H1 (cell line): ENCODE data around the gene NET1. TPM values are rescaled to one million over a fixed set of nuclear protein-coding genes. Genes with fewer than 3 reads are reported as not detected.

Source experiments
- CTCF ChIA-PET: fragments of 300-600 bp; sonication (Branson Sonifier 250); formaldehyde crosslinking; loops from one replicate; lab custom pipeline; 2021; ENCODE audit not compliant: partially characterized antibody; lab: Charles Lee
- POLR2A ChIA-PET: fragments of 300-600 bp; sonication (Branson Sonifier 250); formaldehyde crosslinking; loops from one replicate; lab custom pipeline; 2021; ENCODE audit warnings: inconsistent platforms; ENCODE audit not compliant: partially characterized antibody; lab: Charles Lee
- DNase-seq, 2 experiments: peaks; one replicate each; pipeline versions ENCODE4 v3.0.0 to v3.0.0-alpha.2; 2010 to 2022; ENCODE audit warnings: low spot score in 2 of 2, low read depth in 1 of 2, mixed read lengths in 1 of 2
- FAIRE-seq: peaks from 2 replicates; lab custom pipeline; 2011; peaks lifted over from hg19 to GRCh38; lab: Jason Lieb, UNC
- H2AFZ ChIP-seq: 2 replicates; pipeline ENCODE4 v1.8.1; 2012; ENCODE audit warnings: low read length, inconsistent platforms
- H2AK5ac ChIP-seq: 2 replicates; pipeline ENCODE4 v1.6.1; 2013; ENCODE audit warnings: low read depth, low read length
- H2BK120ac ChIP-seq: replicated peaks from 2 replicates; pipeline ENCODE3; 2013; ENCODE audit warnings: low read depth, low read length, inconsistent platforms
- H2BK12ac ChIP-seq: 2 replicates; pipeline ENCODE4 v1.6.1; 2013; ENCODE audit warnings: low read depth, low read length
- H2BK15ac ChIP-seq: 2 replicates; pipeline ENCODE4 v1.6.1; 2013; ENCODE audit warnings: low read length
- H2BK20ac ChIP-seq: 2 replicates; pipeline ENCODE4 v1.6.1; 2013; ENCODE audit warnings: low read length
- H2BK5ac ChIP-seq: 2 replicates; pipeline ENCODE4 v1.6.1; 2013; ENCODE audit warnings: low read depth, low read length
- H3K14ac ChIP-seq: 2 replicates; pipeline ENCODE4 v1.6.1; 2013; ENCODE audit warnings: inconsistent platforms; ENCODE audit not compliant: insufficient read length
- H3K18ac ChIP-seq: 2 replicates; pipeline ENCODE4 v1.6.1; 2013; ENCODE audit warnings: low read length; ENCODE audit errors: extremely low read depth
- H3K23ac ChIP-seq: 2 replicates; pipeline ENCODE4 v1.6.1; 2013; ENCODE audit warnings: inconsistent platforms; ENCODE audit not compliant: insufficient read length
- H3K23me2 ChIP-seq: 2 replicates; pipeline ENCODE4 v1.6.1; 2013; ENCODE audit warnings: low read depth, low read length
- H3K27ac ChIP-seq: 2 replicates; pipeline ENCODE4 v1.6.1; 2011; ENCODE audit warnings: low read depth, low read length, inconsistent platforms
- H3K27me3 ChIP-seq, 4 experiments: replicated peaks in 1 of 4; 1 replicate in 1 of 4; 2 replicates in 3 of 4; pipeline versions ENCODE4 v1.6.1 to v1.8.1; 2011 to 2013; ENCODE audit warnings: low read length in 3 of 4, mild to moderate bottlenecking in 3 of 4, inconsistent platforms in 2 of 4, mixed read lengths in 2 of 4, moderate library complexity in 1 of 4; ENCODE audit not compliant: control insufficient read depth in 3 of 4, insufficient read depth in 3 of 4; ENCODE audit errors: extremely low read depth in 1 of 4
- H3K36me3 ChIP-seq, 4 experiments: 2 replicates each; pipeline versions ENCODE4 v1.6.1 to v1.8.1; 2011 to 2013; ENCODE audit warnings: mild to moderate bottlenecking in 4 of 4, low read length in 3 of 4, moderate library complexity in 2 of 4, control low read depth in 1 of 4, inconsistent platforms in 1 of 4; ENCODE audit not compliant: insufficient read depth in 4 of 4, control insufficient read depth in 2 of 4
- H3K4ac ChIP-seq: replicated peaks from 2 replicates; pipeline ENCODE3; 2013; ENCODE audit warnings: low read length, low read depth, mixed read lengths, inconsistent platforms; ENCODE audit not compliant: insufficient read length
- H3K4me1 ChIP-seq, 4 experiments: replicated peaks in 1 of 4; 1 replicate in 1 of 4; 2 replicates in 3 of 4; pipeline versions ENCODE4 v1.6.1 to v1.8.1; 2011 to 2013; ENCODE audit warnings: low read length in 3 of 4, inconsistent platforms in 2 of 4, mixed read lengths in 1 of 4; ENCODE audit not compliant: insufficient read depth in 4 of 4, control insufficient read depth in 3 of 4
- H3K4me2 ChIP-seq, 2 experiments: 2 replicates each; pipeline versions ENCODE4 v1.6.1 to v1.8.1; 2011 to 2013; ENCODE audit warnings: low read depth in 2 of 2, low read length in 2 of 2, control low read depth in 1 of 2, inconsistent platforms in 1 of 2, mild to moderate bottlenecking in 1 of 2; ENCODE audit not compliant: insufficient read depth in 1 of 2
- H3K4me3 ChIP-seq, 4 experiments: fragments of 200-600, 300-600 bp in 1 of 4; sonication (generic), shearing (Covaris generic), sonication (Bioruptor Twin) in 1 of 4; 2 replicates each; pipeline versions ENCODE4 v1.5.1 to v1.8.1; 2011 to 2016; ENCODE audit warnings: low read length in 4 of 4, low read depth in 3 of 4, control low read depth in 2 of 4, inconsistent platforms in 2 of 4, mild to moderate bottlenecking in 2 of 4, mixed read lengths in 1 of 4, moderate library complexity in 1 of 4; ENCODE audit not compliant: insufficient read depth in 2 of 4; ENCODE audit errors: extremely low read depth in 1 of 4
- H3K56ac ChIP-seq: replicated peaks from 2 replicates; pipeline ENCODE3; 2013; ENCODE audit warnings: low read depth, mild to moderate bottlenecking, mixed read lengths, low read length, inconsistent platforms; ENCODE audit not compliant: insufficient read length
- H3K79me1 ChIP-seq: 2 replicates; pipeline ENCODE4 v1.6.1; 2013; ENCODE audit warnings: low read depth, low read length, control low read depth
- H3K79me2 ChIP-seq, 2 experiments: 2 replicates each; pipeline versions ENCODE4 v1.6.1 to v1.8.1; 2012 to 2013; ENCODE audit warnings: low read length in 2 of 2, mild to moderate bottlenecking in 2 of 2, inconsistent platforms in 1 of 2; ENCODE audit not compliant: insufficient read depth in 2 of 2, control insufficient read depth in 1 of 2
- H3K9ac ChIP-seq, 4 experiments: replicated peaks in 1 of 4; 1 replicate in 1 of 4; 2 replicates in 3 of 4; pipeline versions ENCODE4 v1.6.1 to v1.8.1; 2011 to 2013; ENCODE audit warnings: low read depth in 3 of 4, low read length in 3 of 4, control low read depth in 2 of 4, mild to moderate bottlenecking in 2 of 4, moderate library complexity in 2 of 4, inconsistent platforms in 1 of 4; ENCODE audit errors: extremely low read depth in 1 of 4
- H3K9me3 ChIP-seq, 2 experiments: 2 replicates each; pipeline versions ENCODE4 v1.6.1 to v1.8.1; 2012 to 2013; ENCODE audit warnings: mild to moderate bottlenecking in 2 of 2, moderate library complexity in 2 of 2, control low read depth in 1 of 2, inconsistent platforms in 1 of 2, low read depth in 1 of 2, low read length in 1 of 2, mixed read lengths in 1 of 2; ENCODE audit not compliant: insufficient read depth in 2 of 2
- H4K20me1 ChIP-seq, 2 experiments: replicated peaks in 1 of 2; 2 replicates each; pipeline versions ENCODE3 to v1.8.1; 2011 to 2013; ENCODE audit warnings: inconsistent platforms in 2 of 2, low read length in 2 of 2, mild to moderate bottlenecking in 1 of 2; ENCODE audit not compliant: insufficient read depth in 2 of 2, control insufficient read depth in 1 of 2
- H4K5ac ChIP-seq: 2 replicates; pipeline ENCODE4 v1.6.1; 2013; ENCODE audit warnings: low read length, low read depth, mixed read lengths, inconsistent platforms; ENCODE audit not compliant: insufficient read length
- H4K8ac ChIP-seq: 2 replicates; pipeline ENCODE4 v1.8.0; 2013; ENCODE audit warnings: mild to moderate bottlenecking, moderate library complexity, low read length, inconsistent platforms; ENCODE audit not compliant: insufficient read depth; ENCODE audit errors: extremely low read depth
- H4K91ac ChIP-seq: replicated peaks from 2 replicates; pipeline ENCODE3; 2013; ENCODE audit warnings: low read length, mixed read lengths, inconsistent platforms; ENCODE audit not compliant: insufficient read length
- BCL11A ChIP-seq, 2 experiments: IDR thresholded peaks; one replicate each; pipeline ENCODE4 v1.6.1; 2011; ENCODE audit warnings: low read depth in 2 of 2, low read length in 2 of 2, mild to moderate bottlenecking in 2 of 2
- CBX8 ChIP-seq: fragments of 300-800, 300-1000 bp; sonication (generic); IDR thresholded peaks from 2 replicates; pipeline ENCODE4 v1.7.1; 2016; ENCODE audit warnings: low read depth, low read length, borderline replicate concordance
- POU5F1 ChIP-seq: IDR thresholded peaks from 2 replicates; pipeline ENCODE4 v1.6.1; 2011; ENCODE audit warnings: low read depth, mild to moderate bottlenecking, low read length, moderate library complexity
- WGBS, 2 experiments: shearing (Covaris generic) in 1 of 2; methylation state at CpG; one replicate each; pipeline versions ENCODE4 v1.1.6 to v1.1.7; 2013 to 2015; ENCODE audit warnings: low lambda C conversion rate in 2 of 2, mixed read lengths in 2 of 2, inconsistent platforms in 1 of 2, low coverage in 1 of 2, missing lambda C conversion rate in 1 of 2; ENCODE audit not compliant: insufficient replicate concordance in 2 of 2, insufficient coverage in 1 of 2, insufficient read length in 1 of 2; ENCODE audit errors: extremely low coverage in 1 of 2, missing lambda C conversion rate in 1 of 2; 5-methylcytosine and 5-hydroxymethylcytosine counted together
- polyA plus RNA-seq, 7 experiments: library from polyadenylated mRNA; depleted of rRNA in 3 of 7; stranded (reverse) in 5 of 7; unstranded in 2 of 7; fragments of >200 nt in 5 of 7; fragments of 200-250 nt in 2 of 7; gene quantifications; 1 replicate in 5 of 7; 2 replicates in 1 of 7; 4 replicates in 1 of 7; pipeline versions ENCODE4 v1.2.1 to v1.2.3, GENCODE V29; 2011 to 2013; ENCODE audit warnings: missing spikeins in 2 of 7, mixed read lengths in 2 of 7
- total RNA-seq: library from RNA; stranded (reverse); fragmentation: NEBNext Ultra II Directional; extraction: Animal tissue kit (Norgen Biotek cat#: 25700); gene quantifications from 2 replicates; pipeline ENCODE4 v1.2.1, GENCODE V29; 2021

The NET1 gene
- total and polyA plus RNA-seq, 2 of the 8 experiments (the other 6 are each of a cell fraction or from before 2014, with no cell fraction given) = 21.5 to 117 TPM

GRCh38 chr10:5391790-5392189 lies 20.6 kb upstream of the NET1 start:
- H3K79me1 ChIP-seq = no peaks in the 10 kb centered on the region
- H4K91ac ChIP-seq = no peak overlapping the region
- H2AFZ ChIP-seq = no peak overlapping the region
- no peaks in the 10 kb centered on the region for H3K23me2 ChIP-seq
- H2BK15ac ChIP-seq = no peak overlapping the region
- no peaks in the 10 kb centered on the region for H3K4me1 ChIP-seq
- H3K4ac ChIP-seq = no peak overlapping the region
- H4K5ac ChIP-seq = no peak overlapping the region
- H4K8ac ChIP-seq = no peak overlapping the region
- no peak overlapping the region for H2BK20ac ChIP-seq
- H3K56ac ChIP-seq = no peak overlapping the region
- peaks cover 28 to 29% of the 10 kb centered on the region in 2 experiments for H3K9me3 ChIP-seq
- H3K9ac ChIP-seq = no peak overlapping the region
- POLR2A ChIA-PET = no interaction called here
- H3K4me3 ChIP-seq = no peak overlapping the region
- H3K23ac ChIP-seq = no peak overlapping the region
- no peak overlapping the region for H2BK5ac ChIP-seq
- DNase-seq (no peak), FAIRE-seq (no peak)
- WGBS, 2 experiments = 88% methylated on average over 3 of the region's 3 CpGs; no CpG with 5 or more reads in 1 of the 2 experiments
- no peaks in the 10 kb centered on the region for H3K27me3 ChIP-seq
- H3K14ac ChIP-seq = no peak overlapping the region
- no peaks in the 10 kb centered on the region for H4K20me1 ChIP-seq
- H3K79me2 ChIP-seq = no peaks in the 10 kb centered on the region
- H3K27ac ChIP-seq = no peak overlapping the region
- H2BK12ac ChIP-seq = no peak overlapping the region
- CTCF ChIA-PET = interaction anchor here (1.2 to 1.6 kb wide), 2 partner anchors 42 to 542 kb away, joined by 3 to 5 read pairs; no protein-coding TSS in a partner anchor
- H2BK120ac ChIP-seq = no peak overlapping the region
- no peaks in the 10 kb centered on the region for H3K36me3 ChIP-seq
- no peak overlapping the region for H3K4me2 ChIP-seq
- no peak overlapping the region for H2AK5ac ChIP-seq
- H3K18ac ChIP-seq = no peak overlapping the region
- TF ChIP-seq POU5F1 (no peak), BCL11A (IDR thresholded peaks at IDR 0.05; ENCODE audit: low read depth in 2 of 2, low read length in 2 of 2) (no peak), CBX8 (no peak)
